Activated naive CD4-positive, alpha-beta T cell treated with Interleukin-2 at 50 U/mL for 16 hours (primary cell): ENCODE data around the gene ANK3.

Experiments
- DNase-seq: peaks from one replicate; pipeline ENCODE4 v3.0.0-alpha.2; 2020

ANK3 gene

GRCh38 chr10:60389413-60390025 is at the start of gene ANK3:
ANK3 (minus strand) TSS chr10:60389875; CDS start chr10:60389538, 337 bp downstream.
- no peak for DNase-seq

- DNase-seq: no peak
These were observed 44.9 kb upstream of the ANK3 start for GRCh38 chr10:60434418-60435046.

DNA sequence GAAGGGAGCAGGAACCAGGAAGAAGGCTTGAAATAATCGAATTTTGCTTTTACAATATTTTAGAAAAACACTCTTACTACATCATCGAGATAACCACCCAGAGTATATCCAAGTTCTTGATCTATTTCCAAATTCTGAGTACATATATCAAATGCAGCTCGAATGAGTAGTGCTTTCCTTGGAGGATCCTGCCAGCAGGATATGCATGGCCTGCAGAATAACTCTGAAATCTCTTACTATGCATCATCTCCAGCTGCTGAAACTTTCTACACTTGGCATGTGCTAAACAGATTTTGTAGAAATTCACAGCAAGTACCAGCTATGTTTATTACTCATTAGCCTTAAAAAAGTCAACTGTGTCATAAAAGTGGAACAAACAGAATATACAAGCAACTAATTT is 44.0 kb upstream of the ANK3 start:
- no peak for DNase-seq

DNA sequence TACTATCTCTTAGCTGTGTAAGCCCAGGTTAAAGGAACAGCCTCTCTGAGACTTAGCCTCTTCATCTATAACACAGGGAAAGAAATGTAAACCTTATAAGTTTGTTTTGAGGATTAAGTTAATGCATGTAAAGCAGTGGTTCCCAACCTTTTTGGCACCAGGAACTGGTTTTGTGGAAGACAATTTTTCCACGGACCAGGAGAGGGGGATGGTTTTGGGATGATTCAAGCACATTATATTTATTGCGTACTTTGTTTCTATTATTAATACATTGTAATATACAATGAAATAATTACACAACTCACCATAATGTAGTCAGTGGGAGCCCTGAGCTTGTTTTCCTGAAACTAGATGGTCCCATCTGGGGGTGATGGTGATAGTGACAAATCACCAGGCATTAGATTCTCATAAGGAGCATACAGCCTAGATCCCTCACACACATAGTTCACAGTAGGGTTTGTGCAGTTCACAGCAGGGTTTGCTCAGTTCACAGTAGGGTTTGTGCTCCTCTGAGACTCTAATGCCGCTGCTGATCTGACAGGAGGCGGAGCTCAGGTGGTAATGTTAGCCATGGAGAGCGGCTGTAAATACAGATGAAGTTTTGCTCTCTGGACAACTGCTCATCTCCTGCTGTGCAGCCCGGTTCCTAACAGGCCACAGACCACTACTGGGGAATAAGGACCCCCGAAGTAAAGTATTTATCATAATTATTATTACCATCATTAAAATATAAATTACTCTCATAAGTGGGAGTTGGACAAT is 41.3 kb upstream of the ANK3 start:
- DNase-seq: no peak

- no peak for DNase-seq
These were observed 40.3 kb upstream of the ANK3 start for GRCh38 chr10:60430017-60430416.

- DNase-seq: no peak
These were observed 39.6 kb upstream of the ANK3 start for GRCh38 chr10:60429084-60429849.

GRCh38 chr10:60428387-60428737 is 38.7 kb upstream of the ANK3 start:
- DNase-seq: no peak

DNA sequence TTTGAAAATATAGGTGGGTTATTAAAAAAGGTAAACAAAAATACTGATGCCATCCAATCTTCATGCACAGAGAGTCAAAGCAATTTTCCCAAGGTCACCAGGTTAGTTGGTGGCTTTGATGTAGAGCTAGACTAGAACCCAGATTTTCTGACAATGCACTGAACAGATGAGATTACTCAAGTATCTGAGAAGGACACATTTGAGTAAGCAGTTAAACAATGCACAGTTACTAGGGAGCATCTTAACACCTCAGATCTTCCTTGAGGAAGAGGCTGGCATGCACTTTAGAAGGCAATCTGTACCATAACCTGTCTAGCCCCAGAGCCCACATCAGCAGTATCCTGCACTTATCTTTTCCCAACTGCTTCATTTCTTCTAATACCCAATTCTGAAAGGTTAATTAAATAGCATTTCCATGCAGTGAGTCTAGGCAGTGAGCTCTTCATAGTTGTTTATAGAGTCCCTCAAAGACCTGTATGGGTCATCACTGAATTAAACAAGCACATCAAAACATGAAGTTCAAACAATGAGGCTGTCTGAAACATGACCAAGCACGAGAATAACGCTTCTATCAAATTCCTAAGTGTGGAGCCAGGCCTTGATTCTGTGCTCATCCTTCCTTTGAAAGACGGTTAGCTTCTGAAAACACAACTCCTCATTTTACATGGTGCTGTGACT is 38.2 kb upstream of the ANK3 start:
- DNase-seq: no peak

DNA sequence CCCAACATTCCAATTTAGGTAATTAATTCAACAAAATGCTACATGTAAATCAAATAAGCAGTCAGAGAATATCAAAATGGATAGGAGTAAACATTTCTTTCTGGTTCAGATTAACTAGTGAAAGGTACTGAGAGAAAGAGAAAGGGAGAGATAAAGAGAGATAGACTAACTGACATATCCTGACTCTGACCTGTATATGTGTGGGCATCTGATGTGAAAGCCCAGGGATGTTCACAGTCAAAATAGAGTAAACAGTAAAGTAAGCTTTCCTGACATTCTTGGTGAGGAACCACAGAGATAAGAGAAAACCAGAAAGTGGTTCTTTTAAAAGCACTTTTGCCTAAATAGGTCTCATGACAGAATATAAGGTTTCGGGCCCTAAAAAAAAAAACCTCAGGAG is 37.5 kb upstream of the ANK3 start:
- DNase-seq: no peak

GRCh38 chr10:60426425-60426824 is 36.8 kb upstream of the ANK3 start:
- DNase-seq: no peak

GRCh38 chr10:60425392-60426110 is 35.9 kb upstream of the ANK3 start:
- DNase-seq: no peak

DNA sequence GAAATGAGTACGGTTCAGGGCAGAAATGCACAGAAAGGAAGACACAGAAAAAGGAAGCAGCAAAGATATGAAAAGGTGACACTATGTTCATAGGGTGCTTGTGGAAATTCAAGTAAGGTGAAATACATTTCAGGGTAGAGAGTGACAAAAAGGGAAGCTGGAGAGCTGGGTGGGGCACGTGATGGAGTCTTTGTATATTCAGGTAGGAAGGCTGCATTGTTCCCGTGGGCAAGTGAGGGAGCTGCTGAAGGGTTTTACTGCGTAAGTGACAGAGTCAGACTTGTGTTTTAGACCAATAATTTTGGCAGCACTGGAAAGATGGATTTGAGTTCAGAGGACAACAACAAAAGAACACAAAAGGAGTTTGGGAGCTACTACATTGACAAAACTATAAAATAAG is 35.3 kb upstream of the ANK3 start:
- no peak for DNase-seq

DNA sequence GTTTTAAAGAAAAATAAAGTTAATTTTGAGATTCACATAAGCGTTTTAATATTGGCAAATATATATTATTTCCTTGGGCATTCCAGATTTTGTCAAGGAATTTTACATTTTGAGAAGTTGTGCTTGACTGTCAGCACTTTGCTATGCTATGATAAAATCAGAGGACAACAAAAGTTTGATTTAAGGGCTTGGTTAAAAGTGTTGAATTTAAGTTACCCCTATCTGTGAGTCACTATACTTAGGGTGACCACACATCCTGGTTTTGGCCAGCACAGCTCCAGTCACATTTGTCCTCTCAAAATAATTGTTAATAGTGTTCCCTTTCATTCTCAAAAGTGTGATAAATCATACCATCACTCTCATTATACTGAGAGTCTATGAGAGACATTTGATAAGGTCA is 34.2 kb upstream of the ANK3 start:
- DNase-seq: no peak

- no peak for DNase-seq
These were observed 33.1 kb upstream of the ANK3 start for GRCh38 chr10:60422809-60423208.

GRCh38 chr10:60420991-60421894 is 31.6 kb upstream of the ANK3 start:
- DNase-seq: no peak

DNA sequence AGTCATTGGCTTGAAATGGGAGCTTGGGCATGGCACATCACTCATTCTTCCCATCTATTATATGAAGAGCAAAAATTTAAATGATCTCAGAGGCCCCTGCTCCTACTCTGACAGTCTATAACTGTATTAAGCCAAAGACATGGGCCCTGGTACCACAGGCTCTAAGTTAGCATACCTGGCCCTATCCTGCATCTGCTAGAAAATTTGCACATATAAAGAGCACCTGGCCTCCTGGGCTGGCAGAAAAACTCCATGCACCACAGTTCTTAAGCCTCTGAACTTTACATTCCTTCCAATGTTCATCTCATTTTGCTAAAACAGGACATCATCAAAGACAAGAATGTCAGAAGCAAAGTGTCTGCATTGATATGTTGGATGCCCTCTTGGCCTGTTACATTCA is 29.6 kb upstream of the ANK3 start:
- DNase-seq: no peak

- no peak for DNase-seq
These were observed 28.2 kb upstream of the ANK3 start for GRCh38 chr10:60417901-60418300.

DNA sequence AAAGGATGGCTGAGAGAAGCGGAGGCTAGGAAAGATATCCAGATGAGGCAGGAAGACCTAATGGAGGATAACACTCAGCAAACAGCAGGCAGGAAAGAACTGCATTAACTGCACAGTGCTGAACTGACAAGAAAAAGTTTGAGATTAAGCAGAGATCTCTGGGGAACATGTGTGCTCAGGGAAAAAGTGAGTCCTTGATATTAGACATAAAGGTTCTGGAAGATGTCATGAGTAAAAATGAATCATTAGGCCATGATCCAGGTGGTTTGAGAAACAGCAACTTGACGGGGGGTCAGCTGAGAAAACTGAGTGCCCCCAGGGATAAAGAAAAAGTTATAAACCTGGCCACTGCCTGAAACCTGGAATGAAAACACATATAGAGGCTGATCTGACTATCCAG is 27.3 kb upstream of the ANK3 start:
- no peak for DNase-seq

DNA sequence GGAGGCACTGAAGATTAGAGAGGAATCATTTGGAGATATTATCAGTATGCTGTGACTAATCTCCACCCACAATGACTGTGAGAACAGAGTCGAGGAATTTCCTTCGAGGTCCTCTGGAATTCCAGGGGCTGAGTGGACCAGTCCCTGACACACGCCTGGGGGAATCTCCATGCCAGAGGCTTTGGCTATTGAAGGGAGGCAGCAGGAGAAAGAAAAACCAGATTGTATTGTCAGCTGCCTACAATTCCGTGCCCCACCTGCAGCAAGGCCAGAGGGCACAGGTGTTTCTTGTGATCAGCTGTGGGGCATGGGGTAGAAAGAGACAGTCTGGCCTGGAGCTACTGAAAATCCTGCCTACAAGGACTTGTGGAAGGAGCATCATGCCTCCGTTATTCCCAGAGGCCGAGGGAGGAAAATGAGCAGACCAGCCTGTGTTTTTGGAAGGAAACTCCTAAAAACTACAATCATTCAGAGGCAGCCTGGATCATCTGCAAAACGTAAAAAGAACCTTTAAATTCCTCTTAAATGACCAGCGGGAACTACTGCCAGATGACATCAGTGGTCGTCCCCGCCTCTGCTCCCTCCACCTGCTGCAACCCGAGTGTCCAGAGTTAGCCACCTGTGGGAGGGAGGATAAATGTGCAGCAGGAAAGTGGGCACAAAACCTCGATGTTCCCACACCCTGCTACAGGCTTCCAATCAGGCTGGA is 25.4 kb upstream of the ANK3 start:
- no peak for DNase-seq

DNA sequence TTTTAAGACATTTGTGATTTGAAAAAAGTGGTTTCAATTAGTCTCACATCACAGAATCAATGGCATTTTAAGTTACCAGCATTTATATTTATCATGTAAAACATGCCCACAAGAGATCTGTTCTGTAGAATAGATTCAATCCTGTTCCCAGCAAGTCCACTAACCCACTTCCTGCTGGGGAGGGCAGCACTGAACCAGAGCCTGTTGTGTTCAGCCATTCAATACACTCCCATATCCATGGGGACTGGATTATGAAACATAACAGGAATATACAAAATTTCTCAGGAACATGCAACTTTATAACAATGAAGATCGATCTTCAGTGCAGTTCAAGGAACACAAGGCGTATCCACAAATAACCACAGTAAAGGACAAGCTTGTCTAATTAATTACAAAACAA is 24.4 kb upstream of the ANK3 start:
- no peak for DNase-seq
